ENCODE results near the gene DFFA. TPM values are rescaled to one million over a fixed set of nuclear protein-coding genes. Genes with fewer than 3 reads are reported as not detected.
"Not testable (repeated sequence)": the region's sequence is repeated elsewhere in the genome, so short reads cannot be mapped to it uniquely, and the experiment has no call there.

DFFA gene
- total RNA-seq, 4 donors from 2014 or later: 20.2 to 32.3 (median 29.3) TPM

- 0% methylated on average over 4 of the region's 95 CpGs; no CpG with 5 or more reads in 1 of the 2 donors for WGBS, 2 donors (ENCODE audit: low coverage in 1 of 2)
- peak; percentile 98 for ATAC-seq
- Histone ChIP-seq H3K9me3 (no peaks in the 10 kb centered on the region), H3K27me3 (no peaks in the 10 kb centered on the region), H3K4me3 (peak within 1 kb of the TSS; percentile 69 to 81), H3K27ac (peak within 1 kb of the TSS in 3 of 4 donors; percentile 82 to 84 (median 84)), H3K4me1 (peaks cover 0 to 34% (median 7%) of the 10 kb centered on the region in 3 donors), H3K36me3 (peaks cover 0 to 5% of the 10 kb centered on the region in 2 donors)
- TF ChIP-seq, protein P1, sequence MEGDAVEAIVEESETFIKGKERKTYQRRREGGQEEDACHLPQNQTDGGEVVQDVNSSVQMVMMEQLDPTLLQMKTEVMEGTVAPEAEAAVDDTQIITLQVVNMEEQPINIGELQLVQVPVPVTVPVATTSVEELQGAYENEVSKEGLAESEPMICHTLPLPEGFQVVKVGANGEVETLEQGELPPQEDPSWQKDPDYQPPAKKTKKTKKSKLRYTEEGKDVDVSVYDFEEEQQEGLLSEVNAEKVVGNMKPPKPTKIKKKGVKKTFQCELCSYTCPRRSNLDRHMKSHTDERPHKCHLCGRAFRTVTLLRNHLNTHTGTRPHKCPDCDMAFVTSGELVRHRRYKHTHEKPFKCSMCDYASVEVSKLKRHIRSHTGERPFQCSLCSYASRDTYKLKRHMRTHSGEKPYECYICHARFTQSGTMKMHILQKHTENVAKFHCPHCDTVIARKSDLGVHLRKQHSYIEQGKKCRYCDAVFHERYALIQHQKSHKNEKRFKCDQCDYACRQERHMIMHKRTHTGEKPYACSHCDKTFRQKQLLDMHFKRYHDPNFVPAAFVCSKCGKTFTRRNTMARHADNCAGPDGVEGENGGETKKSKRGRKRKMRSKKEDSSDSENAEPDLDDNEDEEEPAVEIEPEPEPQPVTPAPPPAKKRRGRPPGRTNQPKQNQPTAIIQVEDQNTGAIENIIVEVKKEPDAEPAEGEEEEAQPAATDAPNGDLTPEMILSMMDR (IDR thresholded peaks at IDR 0.05): peak; percentile 96 to 99 (median 99)
- TF ChIP-seq POLR2AphosphoS5 (IDR thresholded peaks at IDR 0.05): peak; percentile 51
- TF ChIP-seq EP300 (IDR thresholded peaks at IDR 0.05): no peak
- TF ChIP-seq POLR2A (IDR thresholded peaks at IDR 0.05): peak; percentile 9 to 14
Observed at GRCh38 chr1:10430216-10431069, 41.9 kb downstream of the DFFA start, which contains the start of gene CENPS. Gene CENPS (plus strand): TSS chr1:10430433. CDS start chr1:10430518, 85 bp downstream.

- Histone ChIP-seq H3K4me1 (peaks cover 0 to 34% (median 7%) of the 10 kb centered on the region in 3 donors), H3K36me3 (peaks cover 0 to under 1% of the 10 kb centered on the region in 2 donors), H3K4me3 (peak overlapping the region; percentile 69 to 81), H3K27ac (peak overlapping the region in 3 of 4 donors; percentile 82 to 84 (median 84)), H3K27me3 (no peaks in the 10 kb centered on the region), H3K9me3 (no peaks in the 10 kb centered on the region)
- 14 to 34% methylated on average over 6 to 8 of the region's 16 CpGs for WGBS, 2 donors (ENCODE audit: low coverage in 1 of 2)
- no peak for TF ChIP-seq POLR2AphosphoS5 (IDR thresholded peaks at IDR 0.05)
- TF ChIP-seq EP300 (IDR thresholded peaks at IDR 0.05): no peak
- TF ChIP-seq POLR2A (IDR thresholded peaks at IDR 0.05): no peak
- TF ChIP-seq, protein P1 (IDR thresholded peaks at IDR 0.05): no peak
- ATAC-seq: no peak
Observed at GRCh38 chr1:10429868-10430215, 42.5 kb downstream of the DFFA start.

GRCh38 chr1:10428984-10429383 lies 43.3 kb downstream of the DFFA start:
- Histone ChIP-seq H3K4me1 (peaks cover 0 to 34% (median 7%) of the 10 kb centered on the region in 3 donors), H3K36me3 (no peaks in the 10 kb centered on the region), H3K9me3 (no peaks in the 10 kb centered on the region), H3K4me3 (no peak overlapping the region), H3K27me3 (no peaks in the 10 kb centered on the region), H3K27ac (no peak overlapping the region)
- TF ChIP-seq POLR2AphosphoS5 (IDR thresholded peaks at IDR 0.05): no peak
- TF ChIP-seq, protein P1 (IDR thresholded peaks at IDR 0.05): no peak
- no peak for TF ChIP-seq EP300 (IDR thresholded peaks at IDR 0.05)
- no peak for TF ChIP-seq POLR2A (IDR thresholded peaks at IDR 0.05)
- no peak for ATAC-seq
- 80% methylated on average over 1 of the region's 5 CpGs; no CpG with 5 or more reads in 1 of the 2 donors for WGBS, 2 donors (ENCODE audit: low coverage in 1 of 2)

GRCh38 chr1:10426535-10426848 lies 45.8 kb downstream of the DFFA start:
- not testable (repeated sequence) for H3K9me3 ChIP-seq, H3K27me3 ChIP-seq, ATAC-seq, H3K4me3 ChIP-seq, H3K36me3 ChIP-seq, H3K27ac ChIP-seq
- H3K4me1 ChIP-seq: peaks cover 0 to 25% (median 7%) of the 10 kb centered on the region in 3 donors
- WGBS, 2 donors (ENCODE audit: low coverage in 1 of 2): no CpG with 5 or more reads among the region's 21 CpGs

DNA sequence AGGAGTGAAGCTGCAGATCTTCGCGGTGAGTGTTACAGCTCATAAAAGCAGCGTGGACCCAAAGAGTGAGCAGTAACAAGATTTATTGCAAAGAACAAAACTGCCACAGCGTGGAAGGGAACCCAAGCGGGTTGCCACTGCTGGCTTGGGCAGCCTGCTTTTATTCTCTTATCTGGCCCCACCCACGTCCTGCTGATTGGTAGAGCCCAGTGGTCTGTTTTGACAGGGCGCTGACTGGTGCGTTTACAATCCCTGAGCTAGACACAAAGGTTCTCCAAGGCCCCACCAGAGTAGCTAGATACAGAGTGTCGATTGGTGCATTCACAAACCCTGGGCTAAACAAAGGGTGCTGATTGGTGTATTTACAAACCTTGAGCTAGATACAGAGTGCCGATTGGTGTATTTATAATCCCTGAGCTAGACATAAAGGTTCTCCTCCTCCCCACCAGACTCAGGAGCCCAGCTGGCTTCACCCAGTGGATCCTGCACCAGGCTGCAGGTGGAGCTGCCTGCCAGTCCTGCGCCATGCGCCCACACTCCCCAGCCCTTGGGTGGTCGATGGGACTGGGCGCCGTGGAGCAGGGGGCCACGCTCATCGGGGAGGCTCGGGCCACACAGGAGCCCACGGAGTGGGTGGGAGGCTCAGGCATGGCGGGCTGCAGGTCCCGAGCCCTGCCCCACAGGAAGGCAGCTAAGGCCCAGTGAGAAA lies 46.3 kb downstream of the DFFA start:
- H3K27ac ChIP-seq, H3K4me3 ChIP-seq, ATAC-seq, H3K27me3 ChIP-seq, H3K36me3 ChIP-seq, H3K9me3 ChIP-seq: not testable (repeated sequence)
- H3K4me1 ChIP-seq: peaks cover 0 to 20% (median 4%) of the 10 kb centered on the region in 3 donors
- 43 to 95% methylated on average over 4 of the region's 21 CpGs for WGBS, 2 donors (ENCODE audit: low coverage in 1 of 2)
